H1 (cell line): ENCODE results near the gene TRIM24. TPM values are rescaled to one million over a fixed set of nuclear protein-coding genes. Genes with fewer than 3 reads are reported as not detected.

Source experiments
- CTCF ChIA-PET: fragments of 300-600 bp; sonication (Branson Sonifier 250); formaldehyde crosslinking; loops from one replicate; lab custom pipeline; 2021; ENCODE audit not compliant: partially characterized antibody; lab: Charles Lee
- POLR2A ChIA-PET: fragments of 300-600 bp; sonication (Branson Sonifier 250); formaldehyde crosslinking; loops from one replicate; lab custom pipeline; 2021; ENCODE audit warnings: inconsistent platforms; ENCODE audit not compliant: partially characterized antibody; lab: Charles Lee
- DNase-seq, 2 experiments: peaks; one replicate each; pipeline versions ENCODE4 v3.0.0 to v3.0.0-alpha.2; 2010 to 2022; ENCODE audit warnings: low spot score in 2 of 2, low read depth in 1 of 2, mixed read lengths in 1 of 2
- FAIRE-seq: peaks from 2 replicates; lab custom pipeline; 2011; peaks lifted over from hg19 to GRCh38; lab: Jason Lieb, UNC
- H2AFZ ChIP-seq: 2 replicates; pipeline ENCODE4 v1.8.1; 2012; ENCODE audit warnings: low read length, inconsistent platforms
- H2AK5ac ChIP-seq: 2 replicates; pipeline ENCODE4 v1.6.1; 2013; ENCODE audit warnings: low read depth, low read length
- H2BK120ac ChIP-seq: replicated peaks from 2 replicates; pipeline ENCODE3; 2013; ENCODE audit warnings: low read depth, low read length, inconsistent platforms
- H2BK12ac ChIP-seq: 2 replicates; pipeline ENCODE4 v1.6.1; 2013; ENCODE audit warnings: low read depth, low read length
- H2BK15ac ChIP-seq: 2 replicates; pipeline ENCODE4 v1.6.1; 2013; ENCODE audit warnings: low read length
- H2BK20ac ChIP-seq: 2 replicates; pipeline ENCODE4 v1.6.1; 2013; ENCODE audit warnings: low read length
- H2BK5ac ChIP-seq: 2 replicates; pipeline ENCODE4 v1.6.1; 2013; ENCODE audit warnings: low read depth, low read length
- H3K14ac ChIP-seq: 2 replicates; pipeline ENCODE4 v1.6.1; 2013; ENCODE audit warnings: inconsistent platforms; ENCODE audit not compliant: insufficient read length
- H3K18ac ChIP-seq: 2 replicates; pipeline ENCODE4 v1.6.1; 2013; ENCODE audit warnings: low read length; ENCODE audit errors: extremely low read depth
- H3K23ac ChIP-seq: 2 replicates; pipeline ENCODE4 v1.6.1; 2013; ENCODE audit warnings: inconsistent platforms; ENCODE audit not compliant: insufficient read length
- H3K23me2 ChIP-seq: 2 replicates; pipeline ENCODE4 v1.6.1; 2013; ENCODE audit warnings: low read depth, low read length
- H3K27ac ChIP-seq: 2 replicates; pipeline ENCODE4 v1.6.1; 2011; ENCODE audit warnings: low read depth, low read length, inconsistent platforms
- H3K27me3 ChIP-seq, 4 experiments: replicated peaks in 1 of 4; 1 replicate in 1 of 4; 2 replicates in 3 of 4; pipeline versions ENCODE4 v1.6.1 to v1.8.1; 2011 to 2013; ENCODE audit warnings: low read length in 3 of 4, mild to moderate bottlenecking in 3 of 4, inconsistent platforms in 2 of 4, mixed read lengths in 2 of 4, moderate library complexity in 1 of 4; ENCODE audit not compliant: control insufficient read depth in 3 of 4, insufficient read depth in 3 of 4; ENCODE audit errors: extremely low read depth in 1 of 4
- H3K36me3 ChIP-seq, 4 experiments: 2 replicates each; pipeline versions ENCODE4 v1.6.1 to v1.8.1; 2011 to 2013; ENCODE audit warnings: mild to moderate bottlenecking in 4 of 4, low read length in 3 of 4, moderate library complexity in 2 of 4, control low read depth in 1 of 4, inconsistent platforms in 1 of 4; ENCODE audit not compliant: insufficient read depth in 4 of 4, control insufficient read depth in 2 of 4
- H3K4ac ChIP-seq: replicated peaks from 2 replicates; pipeline ENCODE3; 2013; ENCODE audit warnings: low read length, low read depth, mixed read lengths, inconsistent platforms; ENCODE audit not compliant: insufficient read length
- H3K4me1 ChIP-seq, 4 experiments: replicated peaks in 1 of 4; 1 replicate in 1 of 4; 2 replicates in 3 of 4; pipeline versions ENCODE4 v1.6.1 to v1.8.1; 2011 to 2013; ENCODE audit warnings: low read length in 3 of 4, inconsistent platforms in 2 of 4, mixed read lengths in 1 of 4; ENCODE audit not compliant: insufficient read depth in 4 of 4, control insufficient read depth in 3 of 4
- H3K4me2 ChIP-seq, 2 experiments: 2 replicates each; pipeline versions ENCODE4 v1.6.1 to v1.8.1; 2011 to 2013; ENCODE audit warnings: low read depth in 2 of 2, low read length in 2 of 2, control low read depth in 1 of 2, inconsistent platforms in 1 of 2, mild to moderate bottlenecking in 1 of 2; ENCODE audit not compliant: insufficient read depth in 1 of 2
- H3K4me3 ChIP-seq, 4 experiments: fragments of 200-600, 300-600 bp in 1 of 4; sonication (generic), shearing (Covaris generic), sonication (Bioruptor Twin) in 1 of 4; 2 replicates each; pipeline versions ENCODE4 v1.5.1 to v1.8.1; 2011 to 2016; ENCODE audit warnings: low read length in 4 of 4, low read depth in 3 of 4, control low read depth in 2 of 4, inconsistent platforms in 2 of 4, mild to moderate bottlenecking in 2 of 4, mixed read lengths in 1 of 4, moderate library complexity in 1 of 4; ENCODE audit not compliant: insufficient read depth in 2 of 4; ENCODE audit errors: extremely low read depth in 1 of 4
- H3K56ac ChIP-seq: replicated peaks from 2 replicates; pipeline ENCODE3; 2013; ENCODE audit warnings: low read depth, mild to moderate bottlenecking, mixed read lengths, low read length, inconsistent platforms; ENCODE audit not compliant: insufficient read length
- H3K79me1 ChIP-seq: 2 replicates; pipeline ENCODE4 v1.6.1; 2013; ENCODE audit warnings: low read depth, low read length, control low read depth
- H3K79me2 ChIP-seq, 2 experiments: 2 replicates each; pipeline versions ENCODE4 v1.6.1 to v1.8.1; 2012 to 2013; ENCODE audit warnings: low read length in 2 of 2, mild to moderate bottlenecking in 2 of 2, inconsistent platforms in 1 of 2; ENCODE audit not compliant: insufficient read depth in 2 of 2, control insufficient read depth in 1 of 2
- H3K9ac ChIP-seq, 4 experiments: replicated peaks in 1 of 4; 1 replicate in 1 of 4; 2 replicates in 3 of 4; pipeline versions ENCODE4 v1.6.1 to v1.8.1; 2011 to 2013; ENCODE audit warnings: low read depth in 3 of 4, low read length in 3 of 4, control low read depth in 2 of 4, mild to moderate bottlenecking in 2 of 4, moderate library complexity in 2 of 4, inconsistent platforms in 1 of 4; ENCODE audit errors: extremely low read depth in 1 of 4
- H3K9me3 ChIP-seq, 2 experiments: 2 replicates each; pipeline versions ENCODE4 v1.6.1 to v1.8.1; 2012 to 2013; ENCODE audit warnings: mild to moderate bottlenecking in 2 of 2, moderate library complexity in 2 of 2, control low read depth in 1 of 2, inconsistent platforms in 1 of 2, low read depth in 1 of 2, low read length in 1 of 2, mixed read lengths in 1 of 2; ENCODE audit not compliant: insufficient read depth in 2 of 2
- H4K20me1 ChIP-seq, 2 experiments: replicated peaks in 1 of 2; 2 replicates each; pipeline versions ENCODE3 to v1.8.1; 2011 to 2013; ENCODE audit warnings: inconsistent platforms in 2 of 2, low read length in 2 of 2, mild to moderate bottlenecking in 1 of 2; ENCODE audit not compliant: insufficient read depth in 2 of 2, control insufficient read depth in 1 of 2
- H4K5ac ChIP-seq: 2 replicates; pipeline ENCODE4 v1.6.1; 2013; ENCODE audit warnings: low read length, low read depth, mixed read lengths, inconsistent platforms; ENCODE audit not compliant: insufficient read length
- H4K8ac ChIP-seq: 2 replicates; pipeline ENCODE4 v1.8.0; 2013; ENCODE audit warnings: mild to moderate bottlenecking, moderate library complexity, low read length, inconsistent platforms; ENCODE audit not compliant: insufficient read depth; ENCODE audit errors: extremely low read depth
- H4K91ac ChIP-seq: replicated peaks from 2 replicates; pipeline ENCODE3; 2013; ENCODE audit warnings: low read length, mixed read lengths, inconsistent platforms; ENCODE audit not compliant: insufficient read length
- SRF ChIP-seq: IDR thresholded peaks from 2 replicates; pipeline ENCODE4 v1.6.1; 2011; ENCODE audit warnings: mild to moderate bottlenecking, low read depth, low read length, moderate library complexity
- WGBS, 2 experiments: shearing (Covaris generic) in 1 of 2; methylation state at CpG; one replicate each; pipeline versions ENCODE4 v1.1.6 to v1.1.7; 2013 to 2015; ENCODE audit warnings: low lambda C conversion rate in 2 of 2, mixed read lengths in 2 of 2, inconsistent platforms in 1 of 2, low coverage in 1 of 2, missing lambda C conversion rate in 1 of 2; ENCODE audit not compliant: insufficient replicate concordance in 2 of 2, insufficient coverage in 1 of 2, insufficient read length in 1 of 2; ENCODE audit errors: extremely low coverage in 1 of 2, missing lambda C conversion rate in 1 of 2; 5-methylcytosine and 5-hydroxymethylcytosine counted together
- polyA plus RNA-seq, 7 experiments: library from polyadenylated mRNA; depleted of rRNA in 3 of 7; stranded (reverse) in 5 of 7; unstranded in 2 of 7; fragments of >200 nt in 5 of 7; fragments of 200-250 nt in 2 of 7; gene quantifications; 1 replicate in 5 of 7; 2 replicates in 1 of 7; 4 replicates in 1 of 7; pipeline versions ENCODE4 v1.2.1 to v1.2.3, GENCODE V29; 2011 to 2013; ENCODE audit warnings: missing spikeins in 2 of 7, mixed read lengths in 2 of 7
- total RNA-seq: library from RNA; stranded (reverse); fragmentation: NEBNext Ultra II Directional; extraction: Animal tissue kit (Norgen Biotek cat#: 25700); gene quantifications from 2 replicates; pipeline ENCODE4 v1.2.1, GENCODE V29; 2021

TRIM24 gene
- total and polyA plus RNA-seq, 2 of the 8 experiments (the other 6 are each of a cell fraction or from before 2014, with no cell fraction given): 67.6 to 149 TPM

DNA sequence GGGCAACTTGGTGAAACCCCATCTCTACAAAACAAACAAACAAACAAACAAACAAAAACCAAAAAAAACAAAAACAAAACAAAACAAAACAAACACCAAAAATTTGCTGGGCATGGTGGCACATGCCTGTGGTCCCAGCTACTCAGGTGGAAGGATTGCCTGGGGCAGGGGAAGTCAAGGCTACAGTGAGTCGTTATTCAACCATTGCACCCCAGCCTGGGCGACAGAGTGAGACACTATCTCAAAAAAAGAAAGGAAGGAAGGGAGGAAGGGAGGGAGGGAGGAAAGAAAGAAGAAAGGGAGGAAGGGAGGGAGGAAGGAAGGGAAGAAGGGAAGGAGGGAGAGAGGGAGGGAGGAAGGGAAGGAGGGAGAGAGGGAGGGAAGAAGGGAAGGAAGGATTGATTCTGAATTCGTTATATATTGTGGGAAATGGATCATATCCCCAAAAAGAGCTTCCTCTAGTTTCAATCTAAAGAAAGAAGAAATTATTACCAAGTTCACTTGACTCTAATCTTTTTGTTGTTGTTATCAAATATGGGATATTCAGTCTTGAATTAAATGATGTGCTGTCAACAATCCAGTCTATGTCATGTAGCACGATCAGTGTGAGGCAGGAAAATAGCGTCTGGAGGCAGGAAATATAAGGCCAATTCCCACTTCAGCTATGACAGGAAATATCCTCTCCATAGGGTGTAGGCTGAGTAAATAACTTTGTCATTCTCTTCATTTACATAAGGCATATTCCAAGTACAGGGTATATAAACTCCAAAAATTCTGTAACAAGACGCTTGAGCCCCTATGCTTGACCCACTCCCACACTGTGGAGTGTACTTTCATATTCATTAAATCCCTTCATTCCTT is 26.2 kb upstream of the TRIM24 start:
- H2BK120ac ChIP-seq: peak overlapping the region; percentile 75
- H4K8ac ChIP-seq: no peak overlapping the region
- H2BK20ac ChIP-seq: peak overlapping the region; percentile 90
- H3K4me3 ChIP-seq: no peak overlapping the region
- H3K27me3 ChIP-seq: no peaks in the 10 kb centered on the region
- H3K9me3 ChIP-seq: peaks cover 25 to 26% of the 10 kb centered on the region in 2 experiments
- no peaks in the 10 kb centered on the region for H3K79me1 ChIP-seq
- H3K36me3 ChIP-seq: peaks cover 0 to 18% (median 2%) of the 10 kb centered on the region in 4 experiments; a peak in 2 of 8 replicates
- H3K23me2 ChIP-seq: no peaks in the 10 kb centered on the region; the same call in 1 of the 2 replicates
- peak overlapping the region; percentile 40 for H2BK12ac ChIP-seq
- H3K14ac ChIP-seq: no peak overlapping the region
- H3K4me1 ChIP-seq: peaks cover 0 to 16% (median 6%) of the 10 kb centered on the region in 4 experiments; a peak in 5 of 7 replicates
- no peak overlapping the region for H3K23ac ChIP-seq
- H3K9ac ChIP-seq: no peak overlapping the region
- H2AK5ac ChIP-seq: peak overlapping the region; percentile 20; the same call in 1 of the 2 replicates
- H3K79me2 ChIP-seq: no peaks in the 10 kb centered on the region
- no peak overlapping the region for H3K27ac ChIP-seq
- DNase-seq: no peak
- H4K91ac ChIP-seq: peak overlapping the region; percentile 93
- H3K18ac ChIP-seq: peak overlapping the region; percentile 27; the same call in 1 of the 2 replicates
- H3K4me2 ChIP-seq: peak overlapping the region in 1 of 2 experiments; percentile 47; a peak in 1 of 4 replicates
- 78% methylated on average over 5 of the region's 6 CpGs; no CpG with 5 or more reads in 1 of the 2 experiments for WGBS, 2 experiments
- no peak overlapping the region for H2AFZ ChIP-seq
- no peak overlapping the region for H2BK15ac ChIP-seq
- FAIRE-seq: peak; percentile 45
- H4K5ac ChIP-seq: peak overlapping the region; percentile 70
- H3K4ac ChIP-seq: no peak overlapping the region
- peak overlapping the region; percentile 57; the same call in 1 of the 2 replicates for H2BK5ac ChIP-seq
- CTCF ChIA-PET: no interaction called here
- no peak overlapping the region for H3K56ac ChIP-seq
- POLR2A ChIA-PET: interaction anchor here (2.9 kb wide), 1 partner anchor 26 kb away, joined by 15 read pairs; the partner anchor contains the start of gene TRIM24
- no peaks in the 10 kb centered on the region for H4K20me1 ChIP-seq
- TF ChIP-seq SRF: no peak
